ENCODE results near the gene EHMT1.
A peak's percentile ranks its signal among the peaks of the same experiment; 100 is the strongest.

Gene EHMT1

DNA sequence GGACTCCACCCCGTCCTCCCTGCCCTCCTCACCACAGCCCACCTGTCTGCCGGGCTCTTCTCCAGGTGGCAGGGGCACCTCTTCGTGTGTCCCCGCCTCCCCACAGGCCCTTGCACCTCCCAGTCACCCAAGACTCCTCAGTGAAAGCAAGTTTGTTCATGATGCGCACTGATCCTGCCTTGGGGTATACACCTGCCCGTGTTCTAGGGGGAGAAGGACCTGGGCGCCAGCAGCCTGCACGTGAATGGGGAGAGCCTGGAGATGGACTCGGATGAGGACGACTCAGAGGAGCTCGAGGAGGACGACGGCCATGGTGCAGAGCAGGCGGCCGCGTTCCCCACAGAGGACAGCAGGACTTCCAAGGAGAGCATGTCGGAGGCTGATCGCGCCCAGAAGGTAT, 124.9 kb downstream of the EHMT1 start:
- Histone ChIP-seq H3K4me2 (ENCODE audit: low read length, poor library complexity, severe bottlenecking) (no peak overlapping the region), H2BK12ac (ENCODE audit: low read length in 2 of 2) (no peak overlapping the region), H3K36me3 (ENCODE audit: control insufficient read depth in 1 of 2, insufficient read depth in 2 of 2, low read depth in 1 of 2, low read length in 2 of 2) (peaks cover 36 to 58% of the 10 kb centered on the region in 2 experiments), H2BK5ac (ENCODE audit: low read depth, low read length, poor library complexity, severe bottlenecking) (no peak overlapping the region), H2BK15ac (ENCODE audit: low read depth, poor library complexity, severe bottlenecking) (no peak overlapping the region), H2BK120ac (ENCODE audit: low read depth, low read length) (no peak overlapping the region), H4K91ac (ENCODE audit: low read length) (peak overlapping the region; percentile 49), H3K4me1 (ENCODE audit: control insufficient read depth, insufficient read depth, low read depth, low read length) (peaks cover 26% of the 10 kb centered on the region), H3K23ac (ENCODE audit: low read length in 2 of 2) (no peak overlapping the region), H3K4ac (ENCODE audit: low read depth in 1 of 2, low read length in 2 of 2) (no peak overlapping the region), H4K8ac (ENCODE audit: low read length) (no peak overlapping the region), H3K14ac (ENCODE audit: low read length in 2 of 2) (no peak overlapping the region), H3K4me3 (ENCODE audit: insufficient read depth in 1 of 2, low read depth in 1 of 2, low read length in 2 of 2) (no peak overlapping the region), H3K18ac (ENCODE audit: low read depth in 1 of 2, low read length in 2 of 2) (no peak overlapping the region), H3K27me3 (ENCODE audit: control insufficient read depth in 1 of 2, insufficient read depth in 1 of 2, low read length in 2 of 2) (no peaks in the 10 kb centered on the region), H2AK5ac (ENCODE audit: low read length, severe bottlenecking) (no peak overlapping the region), H2AFZ (ENCODE audit: low read depth, low read length) (no peak overlapping the region), H3K79me1 (replicated peaks; ENCODE audit: low read length, poor library complexity, severe bottlenecking) (peaks cover 46% of the 10 kb centered on the region), H3K27ac (ENCODE audit: low read length, poor library complexity, severe bottlenecking) (no peak overlapping the region), H3K9ac (ENCODE audit: low read length) (no peak overlapping the region), H3K9me3 (ENCODE audit: control insufficient read depth, low read length) (no peaks in the 10 kb centered on the region)
- 92% methylated on average over 19 of the region's 19 CpGs for WGBS
- DNase-seq, result no peak

DNA sequence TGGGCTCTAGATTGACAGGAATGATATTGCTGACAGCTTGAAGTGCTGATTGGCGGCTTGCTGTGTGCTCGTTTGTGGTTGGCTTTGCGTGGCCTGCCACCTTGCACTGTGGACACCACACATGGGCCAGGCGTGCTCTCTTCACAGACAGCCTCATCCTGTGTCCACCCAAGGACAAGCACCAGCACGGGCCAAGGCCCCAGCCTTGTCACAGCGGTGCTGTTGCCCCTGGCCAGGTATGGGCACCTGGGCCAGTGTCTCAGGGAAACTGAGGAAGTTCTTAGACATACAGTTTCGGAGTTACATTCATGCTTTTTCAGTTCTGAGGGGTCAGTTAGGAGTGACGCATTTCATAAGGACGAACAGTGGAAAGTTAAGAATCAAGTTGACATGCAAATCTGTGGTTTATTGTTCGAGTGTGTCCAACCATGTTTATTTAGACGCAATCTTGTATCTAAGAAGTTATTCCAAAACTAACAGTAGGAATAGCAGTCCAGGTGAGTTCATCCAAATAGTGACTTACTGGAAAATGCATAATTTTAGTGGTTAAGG, 125.9 kb downstream of the EHMT1 start:
- no peak overlapping the region for H2BK15ac ChIP-seq (ENCODE audit: low read depth, poor library complexity, severe bottlenecking)
- no peak overlapping the region for H3K18ac ChIP-seq (ENCODE audit: low read depth in 1 of 2, low read length in 2 of 2)
- H3K27ac ChIP-seq (ENCODE audit: low read length, poor library complexity, severe bottlenecking), result peak overlapping the region; percentile 33
- H3K23ac ChIP-seq (ENCODE audit: low read length in 2 of 2), result no peak overlapping the region
- no peak overlapping the region for H3K4me3 ChIP-seq (ENCODE audit: insufficient read depth in 1 of 2, low read depth in 1 of 2, low read length in 2 of 2)
- H3K36me3 ChIP-seq (ENCODE audit: control insufficient read depth in 1 of 2, insufficient read depth in 2 of 2, low read depth in 1 of 2, low read length in 2 of 2), result peaks cover 36 to 60% of the 10 kb centered on the region in 2 experiments
- H2BK12ac ChIP-seq (ENCODE audit: low read length in 2 of 2), result no peak overlapping the region
- H3K9me3 ChIP-seq (ENCODE audit: control insufficient read depth, low read length), result no peaks in the 10 kb centered on the region
- DNase-seq, result no peak
- peaks cover 22% of the 10 kb centered on the region for H3K4me1 ChIP-seq (ENCODE audit: control insufficient read depth, insufficient read depth, low read depth, low read length)
- H3K27me3 ChIP-seq (ENCODE audit: control insufficient read depth in 1 of 2, insufficient read depth in 1 of 2, low read length in 2 of 2), result no peaks in the 10 kb centered on the region
- no peak overlapping the region for H2BK120ac ChIP-seq (ENCODE audit: low read depth, low read length)
- no peak overlapping the region for H3K4me2 ChIP-seq (ENCODE audit: low read length, poor library complexity, severe bottlenecking)
- no peak overlapping the region for H4K91ac ChIP-seq (ENCODE audit: low read length)
- H2AK5ac ChIP-seq (ENCODE audit: low read length, severe bottlenecking), result peak overlapping the region; percentile 33
- no peak overlapping the region for H3K9ac ChIP-seq (ENCODE audit: low read length)
- H2AFZ ChIP-seq (ENCODE audit: low read depth, low read length), result no peak overlapping the region
- H3K4ac ChIP-seq (ENCODE audit: low read depth in 1 of 2, low read length in 2 of 2), result no peak overlapping the region
- H3K79me1 ChIP-seq (replicated peaks; ENCODE audit: low read length, poor library complexity, severe bottlenecking), result peaks cover 49% of the 10 kb centered on the region
- H3K14ac ChIP-seq (ENCODE audit: low read length in 2 of 2), result no peak overlapping the region
- H2BK5ac ChIP-seq (ENCODE audit: low read depth, low read length, poor library complexity, severe bottlenecking), result no peak overlapping the region
- 94% methylated on average over 11 of the region's 11 CpGs for WGBS
- H4K8ac ChIP-seq (ENCODE audit: low read length), result no peak overlapping the region

DNA sequence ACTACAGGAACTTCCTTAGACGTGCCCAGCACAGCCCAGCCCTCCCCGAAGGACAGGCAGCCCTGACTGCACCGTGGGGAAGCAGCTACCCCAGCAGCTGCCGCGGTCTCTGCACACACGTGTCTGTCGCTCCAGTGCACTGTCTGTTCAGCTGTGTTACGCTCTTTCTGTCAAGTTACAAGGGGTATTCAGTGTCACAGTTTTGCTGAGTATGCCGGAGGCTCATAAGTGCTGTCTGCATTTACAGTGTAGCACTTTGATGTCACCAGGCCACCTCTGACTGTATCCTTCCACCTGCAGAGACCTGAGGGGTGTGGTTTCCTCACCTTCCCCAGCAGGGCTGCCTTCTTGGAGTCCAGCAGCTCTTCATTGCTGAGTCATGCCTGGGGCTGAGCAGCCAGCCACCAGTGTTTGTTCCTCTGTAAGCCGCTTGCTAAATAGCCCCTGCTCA, 126.8 kb downstream of the EHMT1 start:
- Histone ChIP-seq H4K91ac (ENCODE audit: low read length) (peak overlapping the region; percentile 87), H2BK5ac (ENCODE audit: low read depth, low read length, poor library complexity, severe bottlenecking) (peak overlapping the region; percentile 36), H4K8ac (ENCODE audit: low read length) (peak overlapping the region; percentile 73), H2AK5ac (ENCODE audit: low read length, severe bottlenecking) (no peak overlapping the region), H3K27me3 (ENCODE audit: control insufficient read depth in 1 of 2, insufficient read depth in 1 of 2, low read length in 2 of 2) (no peaks in the 10 kb centered on the region), H3K79me1 (replicated peaks; ENCODE audit: low read length, poor library complexity, severe bottlenecking) (peaks cover 48% of the 10 kb centered on the region), H3K23ac (ENCODE audit: low read length in 2 of 2) (no peak overlapping the region), H3K9ac (ENCODE audit: low read length) (no peak overlapping the region), H3K9me3 (ENCODE audit: control insufficient read depth, low read length) (no peaks in the 10 kb centered on the region), H2BK15ac (ENCODE audit: low read depth, poor library complexity, severe bottlenecking) (no peak overlapping the region), H3K4me2 (ENCODE audit: low read length, poor library complexity, severe bottlenecking) (peak overlapping the region; percentile 53), H3K4me1 (ENCODE audit: control insufficient read depth, insufficient read depth, low read depth, low read length) (peaks cover 17% of the 10 kb centered on the region), H2AFZ (ENCODE audit: low read depth, low read length) (no peak overlapping the region), H3K18ac (ENCODE audit: low read depth in 1 of 2, low read length in 2 of 2) (peak overlapping the region in 1 of 2 experiments; percentile 38), H3K27ac (ENCODE audit: low read length, poor library complexity, severe bottlenecking) (peak overlapping the region; percentile 87), H3K4me3 (ENCODE audit: insufficient read depth in 1 of 2, low read depth in 1 of 2, low read length in 2 of 2) (no peak overlapping the region), H3K36me3 (ENCODE audit: control insufficient read depth in 1 of 2, insufficient read depth in 2 of 2, low read depth in 1 of 2, low read length in 2 of 2) (peaks cover 33 to 63% of the 10 kb centered on the region in 2 experiments), H3K14ac (ENCODE audit: low read length in 2 of 2) (peak overlapping the region in 1 of 2 experiments; percentile 88), H3K4ac (ENCODE audit: low read depth in 1 of 2, low read length in 2 of 2) (peak overlapping the region; percentile 66 to 82), H2BK12ac (ENCODE audit: low read length in 2 of 2) (peak overlapping the region in 1 of 2 experiments; percentile 82), H2BK120ac (ENCODE audit: low read depth, low read length) (peak overlapping the region; percentile 69)
- peak; percentile 55 for DNase-seq
- WGBS, result 78% methylated on average over 10 of the region's 10 CpGs

DNA sequence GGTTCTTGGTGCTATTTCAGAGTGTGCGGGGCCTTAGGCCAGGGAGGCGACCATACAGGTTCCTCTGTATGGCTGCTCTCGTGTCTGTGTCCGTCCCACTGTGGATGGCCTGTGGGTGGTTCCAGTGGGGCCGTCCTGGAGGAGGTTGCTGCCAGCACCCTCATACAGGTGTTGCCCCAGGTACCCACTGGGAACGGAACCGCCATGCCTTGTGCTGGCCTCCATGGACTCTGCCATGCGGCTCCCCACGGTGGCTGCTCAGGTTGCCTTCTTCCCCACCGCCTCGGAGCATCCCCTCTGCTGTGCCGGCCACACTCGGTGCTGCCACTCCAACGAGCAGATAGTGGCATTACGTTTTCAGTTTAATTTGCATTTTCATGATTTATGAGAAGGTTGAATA, 129.5 kb downstream of the EHMT1 start:
- no peak for DNase-seq
- Histone ChIP-seq H2BK120ac (ENCODE audit: low read depth, low read length) (no peak overlapping the region), H3K79me1 (replicated peaks; ENCODE audit: low read length, poor library complexity, severe bottlenecking) (peaks cover 53% of the 10 kb centered on the region), H2BK12ac (ENCODE audit: low read length in 2 of 2) (no peak overlapping the region), H2AFZ (ENCODE audit: low read depth, low read length) (no peak overlapping the region), H3K27ac (ENCODE audit: low read length, poor library complexity, severe bottlenecking) (no peak overlapping the region), H3K4ac (ENCODE audit: low read depth in 1 of 2, low read length in 2 of 2) (no peak overlapping the region), H3K23ac (ENCODE audit: low read length in 2 of 2) (no peak overlapping the region), H3K14ac (ENCODE audit: low read length in 2 of 2) (no peak overlapping the region), H3K27me3 (ENCODE audit: control insufficient read depth in 1 of 2, insufficient read depth in 1 of 2, low read length in 2 of 2) (no peaks in the 10 kb centered on the region), H3K4me1 (ENCODE audit: control insufficient read depth, insufficient read depth, low read depth, low read length) (peaks cover 19% of the 10 kb centered on the region), H3K36me3 (ENCODE audit: control insufficient read depth in 1 of 2, insufficient read depth in 2 of 2, low read depth in 1 of 2, low read length in 2 of 2) (peaks cover 41 to 77% of the 10 kb centered on the region in 2 experiments), H3K9me3 (ENCODE audit: control insufficient read depth, low read length) (no peaks in the 10 kb centered on the region), H2BK5ac (ENCODE audit: low read depth, low read length, poor library complexity, severe bottlenecking) (no peak overlapping the region), H3K9ac (ENCODE audit: low read length) (no peak overlapping the region), H3K18ac (ENCODE audit: low read depth in 1 of 2, low read length in 2 of 2) (no peak overlapping the region), H3K4me2 (ENCODE audit: low read length, poor library complexity, severe bottlenecking) (no peak overlapping the region), H3K4me3 (ENCODE audit: insufficient read depth in 1 of 2, low read depth in 1 of 2, low read length in 2 of 2) (no peak overlapping the region), H2AK5ac (ENCODE audit: low read length, severe bottlenecking) (no peak overlapping the region), H4K91ac (ENCODE audit: low read length) (no peak overlapping the region), H2BK15ac (ENCODE audit: low read depth, poor library complexity, severe bottlenecking) (no peak overlapping the region), H4K8ac (ENCODE audit: low read length) (no peak overlapping the region)
- WGBS, result 98% methylated on average over 11 of the region's 15 CpGs
